GM18519 (cell line): ENCODE measurements around the gene NAA30.

Experiments
- ATAC-seq: cut with Tn5 transposase; IDR thresholded peaks from one replicate; pipeline ENCODE4 v1.9.1; 2021; ENCODE audit warnings: mild to moderate bottlenecking, moderate library complexity; ENCODE audit not compliant: unreplicated experiment, low FRiP score

NAA30 gene

DNA sequence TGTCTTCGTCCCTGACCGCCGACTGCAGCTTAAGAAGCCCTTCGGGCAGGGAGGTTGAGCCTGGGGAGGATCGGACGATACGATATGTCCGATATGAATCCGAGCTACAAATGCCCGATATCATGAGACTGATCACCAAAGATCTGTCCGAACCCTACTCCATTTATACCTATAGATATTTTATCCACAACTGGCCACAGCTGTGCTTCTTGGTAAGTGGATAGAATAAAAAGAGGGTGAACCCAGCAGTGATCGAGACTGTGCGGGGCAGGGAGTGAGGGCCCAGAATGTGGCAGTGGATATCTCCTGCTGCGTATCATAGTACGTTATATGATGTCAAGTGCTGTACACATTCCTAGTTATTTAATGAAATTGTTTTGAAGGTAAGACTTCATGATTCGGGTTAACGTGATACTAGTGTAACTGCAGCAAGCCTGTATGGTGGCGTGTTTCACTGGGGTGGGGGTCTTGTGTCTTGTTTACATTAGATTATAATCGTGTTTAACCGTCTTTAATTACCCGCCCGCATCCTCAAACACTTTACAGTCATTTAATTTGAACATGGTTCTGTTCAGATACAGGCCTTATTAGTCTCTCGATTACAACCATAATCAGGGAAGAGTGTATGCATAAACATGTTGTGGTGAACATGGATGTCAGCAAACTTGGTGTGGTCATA lies 1.3 kb downstream of the NAA30 start:
- no peak for ATAC-seq

DNA sequence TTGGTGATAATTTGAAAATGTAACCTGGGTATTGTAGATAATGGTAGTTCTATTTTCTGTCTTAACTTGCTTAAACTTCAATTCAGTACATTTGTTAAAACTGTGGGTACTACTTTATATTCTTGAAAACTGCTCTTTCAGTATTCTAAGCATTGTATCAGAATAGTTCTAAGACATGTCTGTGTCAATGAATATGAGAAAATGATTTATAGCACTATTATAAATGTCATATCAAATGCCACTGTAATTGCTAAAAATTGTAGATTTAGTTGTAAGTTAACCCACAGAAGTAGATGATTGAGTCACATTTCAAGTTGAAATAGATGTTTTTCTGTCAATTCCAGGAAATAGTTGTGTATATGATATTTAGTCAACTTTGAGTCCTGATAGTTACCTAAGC lies 2.4 kb downstream of the NAA30 start:
- no peak for ATAC-seq

DNA sequence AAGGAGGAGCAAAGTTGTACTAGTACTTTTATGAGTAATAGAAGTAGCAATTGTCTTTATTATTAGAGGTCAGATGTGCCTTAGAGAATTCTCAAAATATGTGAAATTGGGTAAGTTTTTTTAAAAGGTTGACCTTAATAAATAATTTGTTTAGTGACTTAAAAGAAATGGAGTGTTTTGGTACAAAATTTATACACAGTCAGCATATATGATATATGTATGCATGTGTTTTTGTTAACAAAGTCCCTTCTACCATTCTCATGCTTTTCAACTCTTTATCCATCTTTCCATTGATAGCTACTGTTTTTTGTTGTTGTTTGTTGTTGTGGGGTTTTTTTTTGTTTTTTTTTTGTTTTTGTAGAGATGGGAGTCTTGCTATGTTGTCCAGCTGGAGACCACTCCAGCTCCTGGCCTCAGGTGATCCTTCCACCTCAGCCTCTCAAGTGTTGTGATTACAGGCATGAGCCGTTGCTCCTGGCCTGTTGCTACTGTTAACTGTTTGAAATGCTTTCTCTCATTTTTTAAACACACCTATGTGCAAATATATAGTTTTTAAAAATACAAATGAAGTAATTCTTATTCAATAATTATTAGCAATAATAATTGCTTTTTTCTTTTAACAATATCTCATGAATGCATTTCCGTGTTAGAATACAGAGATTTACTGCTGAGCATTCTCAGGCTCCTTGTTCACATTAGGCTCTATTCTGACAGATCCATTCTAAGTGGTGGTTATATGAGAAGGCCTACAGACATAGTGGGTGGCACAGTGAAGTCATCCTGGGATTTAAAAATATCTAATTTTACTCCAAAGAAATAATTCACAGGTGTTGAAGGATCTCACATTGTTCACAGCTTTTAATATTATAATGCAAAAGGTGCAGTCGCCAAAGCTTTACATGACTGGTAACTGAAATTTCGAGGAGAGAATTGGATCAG lies 10.4 kb downstream of the NAA30 start:
- ATAC-seq: no peak

DNA sequence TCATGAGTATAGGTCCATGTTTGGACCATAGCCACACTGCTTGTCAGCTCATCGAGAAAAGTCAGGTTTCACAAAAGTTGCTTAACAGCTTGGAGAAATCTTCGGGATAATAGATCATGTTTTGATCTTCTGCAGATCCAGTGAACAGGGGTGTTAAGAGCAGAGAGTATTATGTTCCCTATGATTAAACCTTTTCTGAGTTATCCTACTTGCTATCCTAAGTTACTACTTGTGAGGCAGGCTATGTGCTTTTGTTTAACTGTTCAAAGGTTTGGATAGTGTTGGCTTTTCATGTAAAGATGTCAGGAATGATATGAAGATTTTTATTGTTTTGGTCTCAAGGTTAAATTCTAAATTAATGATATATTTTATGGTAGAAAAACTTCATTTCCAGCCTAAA lies 11.1 kb downstream of the NAA30 start:
- ATAC-seq: no peak

DNA sequence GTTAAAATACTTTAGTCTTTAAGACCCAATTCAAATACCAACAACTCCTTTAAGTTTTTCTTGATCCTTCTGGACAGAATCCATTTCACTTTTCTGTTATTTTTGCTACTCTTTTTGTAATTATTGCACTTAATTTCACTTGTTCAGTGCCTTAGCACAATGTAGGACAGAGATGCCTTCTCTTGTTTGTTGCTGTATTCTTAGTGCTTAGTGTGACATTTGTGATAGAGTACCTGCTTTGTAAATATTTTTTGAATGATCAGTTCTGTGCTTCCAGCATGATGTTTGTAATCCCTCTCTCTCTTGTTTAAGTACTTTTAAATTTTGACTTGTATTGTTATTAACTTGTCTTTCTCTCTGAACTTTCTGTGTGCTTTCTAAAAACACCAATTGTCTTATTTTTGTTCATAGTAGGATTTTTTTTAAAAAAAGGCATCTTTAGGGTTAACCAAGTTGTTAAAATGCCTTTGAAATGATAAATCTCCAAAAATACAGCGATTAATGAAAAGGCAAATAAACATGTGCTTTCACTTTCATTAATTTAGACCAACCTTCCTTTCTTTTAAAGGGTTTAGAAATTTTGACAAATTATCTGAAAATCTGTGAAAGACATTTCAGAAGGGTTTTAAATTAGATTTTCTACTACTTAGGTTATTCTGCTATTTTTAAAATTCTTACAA lies 11.9 kb downstream of the NAA30 start:
- ATAC-seq: no peak

DNA sequence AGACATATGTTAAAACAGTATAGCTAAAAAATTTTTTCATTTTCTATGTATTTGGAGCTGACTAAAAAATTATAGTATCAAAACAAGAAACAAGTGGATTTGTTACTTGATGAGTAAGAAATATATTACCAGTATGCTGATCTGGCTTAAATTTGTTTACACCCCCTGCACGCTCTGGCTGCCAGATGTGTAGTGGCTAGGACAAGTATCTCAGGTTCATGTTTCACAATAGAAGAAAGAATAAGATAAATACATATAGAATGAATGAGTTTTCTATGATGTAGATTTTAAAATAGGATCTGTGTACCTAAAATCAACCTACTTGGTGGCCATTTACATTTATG lies 13.1 kb downstream of the NAA30 start:
- ATAC-seq: no peak

DNA sequence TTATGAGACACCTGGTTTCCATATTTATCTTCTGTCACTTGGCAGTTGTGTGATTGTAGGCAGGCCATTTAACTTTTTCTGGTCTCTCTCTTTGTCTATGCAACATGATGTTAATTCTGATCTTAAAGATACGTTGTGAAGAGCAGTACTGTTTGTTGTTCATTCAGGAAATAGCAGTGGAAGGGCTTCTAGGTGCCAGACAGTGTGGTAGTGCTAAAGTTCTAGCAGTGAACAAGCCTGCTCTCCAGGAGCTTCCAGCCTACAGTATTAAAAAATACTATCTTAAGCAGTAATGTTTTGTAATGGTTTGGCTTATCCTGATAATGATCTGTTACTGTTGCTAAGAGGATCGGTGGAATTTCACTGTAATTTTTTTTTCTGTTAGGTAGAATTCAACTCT lies 15.2 kb downstream of the NAA30 start:
- ATAC-seq: no peak

DNA sequence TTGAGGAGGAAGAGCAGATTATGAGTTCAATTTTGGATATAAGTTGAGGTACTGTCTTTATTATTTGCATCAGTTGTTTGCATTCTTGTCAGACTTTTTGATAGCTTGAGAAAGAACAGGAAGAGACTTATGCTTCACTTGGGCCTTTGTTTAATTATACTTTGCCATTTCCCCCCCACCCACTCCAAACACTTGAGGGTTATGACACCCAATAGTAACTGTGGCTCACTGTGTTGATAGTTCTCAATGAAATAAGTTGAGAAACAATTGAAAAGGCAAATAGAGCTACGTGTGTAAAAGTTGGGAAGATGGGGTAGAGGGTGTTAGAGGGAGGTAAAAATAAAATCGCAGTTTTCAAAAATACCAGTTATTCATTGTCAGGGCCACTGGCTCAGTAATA lies 17.7 kb downstream of the NAA30 start:
- no peak for ATAC-seq

DNA sequence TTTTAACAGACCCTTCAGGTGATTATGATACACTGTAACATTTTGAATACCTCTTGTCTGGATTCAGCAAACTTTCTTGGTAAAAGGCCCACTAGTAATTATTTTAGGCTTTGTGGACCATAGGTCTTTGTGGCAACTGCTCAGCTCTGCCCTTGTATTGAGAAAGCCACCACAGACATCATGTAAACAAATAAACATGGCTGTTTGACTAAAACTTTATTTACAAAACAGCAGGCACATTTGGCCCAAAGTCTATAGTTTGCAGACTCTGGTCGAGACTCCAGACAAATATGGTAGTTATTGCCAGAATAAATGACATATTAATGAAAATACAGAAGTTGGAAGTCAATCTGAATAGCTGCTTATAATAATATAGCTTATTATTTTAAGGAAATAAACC lies 18.2 kb downstream of the NAA30 start:
- ATAC-seq: no peak

DNA sequence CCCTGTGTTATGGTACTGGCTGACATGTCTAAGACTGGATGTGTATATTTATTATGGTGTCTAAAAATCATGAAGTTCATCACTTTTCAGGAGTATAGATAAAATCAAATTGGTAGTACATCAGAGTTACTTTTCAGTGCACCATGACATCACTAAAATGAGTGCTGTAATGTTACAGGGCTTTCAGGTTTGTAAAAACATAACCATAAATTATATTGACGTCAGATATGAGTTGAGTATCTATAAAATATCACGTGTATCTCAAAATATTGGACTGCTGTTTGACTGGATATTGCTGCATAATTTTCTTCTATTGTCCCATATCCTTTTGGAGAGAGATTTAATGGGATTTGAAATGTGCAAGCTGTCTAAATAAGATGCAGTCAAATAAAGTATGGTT lies 22.0 kb downstream of the NAA30 start:
- no peak for ATAC-seq

DNA sequence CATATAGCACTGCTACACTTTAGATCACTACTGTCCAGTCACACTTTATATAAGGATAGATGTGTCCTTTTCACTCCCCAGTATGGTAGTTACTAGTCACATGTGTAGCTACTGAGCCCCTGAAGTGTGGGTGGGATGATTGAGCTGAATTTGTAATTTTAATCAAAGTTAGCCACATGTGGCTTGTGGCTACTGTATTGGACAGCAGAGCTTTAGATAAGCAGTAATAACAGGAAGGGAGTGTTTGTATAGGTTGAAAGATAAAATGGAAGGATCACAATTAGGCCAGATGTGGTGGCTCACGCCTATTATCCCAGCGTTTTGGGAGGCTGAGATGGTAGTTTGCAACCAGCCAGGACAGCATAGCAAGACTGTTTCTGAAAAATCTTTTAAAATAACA lies 23.5 kb downstream of the NAA30 start:
- ATAC-seq: no peak

DNA sequence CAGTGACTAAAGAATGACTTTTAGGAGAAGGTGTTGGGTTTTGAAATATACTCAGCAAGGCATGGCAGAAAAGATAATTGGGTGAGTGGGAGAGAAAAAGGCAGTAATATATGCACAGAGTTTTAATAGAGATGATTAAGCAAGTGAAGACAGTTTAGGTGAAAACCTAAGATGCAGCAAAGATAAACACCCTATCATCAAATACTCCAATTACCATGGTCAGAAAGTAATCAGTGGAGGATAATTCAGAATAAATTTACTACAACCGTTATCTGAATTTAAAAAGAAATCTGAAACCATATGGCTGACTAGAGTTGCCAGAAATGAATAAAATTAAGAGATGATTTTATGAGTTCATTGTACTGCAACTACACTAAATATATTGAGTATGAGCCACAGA lies 26.8 kb downstream of the NAA30 start:
- ATAC-seq: no peak

DNA sequence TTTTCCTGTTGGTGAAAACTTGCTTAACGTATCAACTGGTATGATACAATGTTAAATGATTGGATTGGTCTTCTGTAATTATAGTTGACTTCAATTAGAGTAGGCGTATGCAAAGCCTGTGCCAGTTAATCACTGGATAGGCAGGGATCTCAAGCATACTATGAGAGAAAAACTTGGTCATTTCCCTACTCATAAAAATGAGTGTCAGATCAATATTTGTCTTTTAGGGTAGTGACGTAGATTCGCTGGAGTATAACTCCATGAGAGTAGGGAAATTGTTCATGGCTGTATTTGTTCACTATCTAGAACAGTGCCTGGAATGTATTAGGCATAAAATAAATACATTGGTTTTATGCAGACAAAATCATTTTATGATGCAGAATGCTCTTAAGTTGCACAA lies 28.6 kb downstream of the NAA30 start:
- ATAC-seq: no peak

DNA sequence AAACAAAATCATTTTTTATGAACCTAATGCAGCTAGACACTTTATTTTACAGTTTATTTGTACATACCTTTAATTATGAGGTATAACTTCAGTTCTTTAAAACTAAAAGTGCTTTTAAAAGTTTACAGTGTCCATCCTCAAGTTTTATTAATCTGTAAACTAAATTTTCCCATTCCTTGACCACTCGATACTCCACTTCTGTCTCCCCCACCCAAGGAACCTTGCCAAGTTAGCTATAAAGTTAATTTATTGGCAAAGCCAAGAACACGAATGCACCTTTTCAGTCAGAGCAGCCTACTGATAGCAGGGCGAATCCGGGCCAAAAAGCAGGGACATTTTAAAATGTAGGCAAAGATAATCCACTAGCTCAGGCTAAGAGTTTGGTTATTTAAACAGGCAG lies 29.6 kb downstream of the NAA30 start:
- no peak for ATAC-seq

DNA sequence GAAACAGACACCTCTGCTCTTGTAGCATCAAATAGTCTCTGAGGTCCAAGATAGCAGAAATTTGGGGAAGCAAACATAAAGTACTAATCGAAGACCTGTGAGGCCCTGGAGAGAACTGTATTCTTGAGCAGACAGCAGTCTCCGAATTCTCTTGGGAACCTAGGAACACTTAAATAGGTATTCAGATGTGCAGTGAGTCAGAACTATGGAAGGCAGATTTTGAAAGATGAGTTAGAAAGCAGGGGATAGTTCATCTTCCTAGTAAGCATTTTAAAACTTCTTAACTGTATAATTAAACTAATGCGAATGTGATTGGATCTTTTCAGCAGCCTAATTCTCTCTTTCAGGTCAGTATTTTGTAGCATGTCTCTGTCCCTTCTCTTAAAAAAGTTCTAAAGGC lies 30.6 kb downstream of the NAA30 start:
- ATAC-seq: no peak

DNA sequence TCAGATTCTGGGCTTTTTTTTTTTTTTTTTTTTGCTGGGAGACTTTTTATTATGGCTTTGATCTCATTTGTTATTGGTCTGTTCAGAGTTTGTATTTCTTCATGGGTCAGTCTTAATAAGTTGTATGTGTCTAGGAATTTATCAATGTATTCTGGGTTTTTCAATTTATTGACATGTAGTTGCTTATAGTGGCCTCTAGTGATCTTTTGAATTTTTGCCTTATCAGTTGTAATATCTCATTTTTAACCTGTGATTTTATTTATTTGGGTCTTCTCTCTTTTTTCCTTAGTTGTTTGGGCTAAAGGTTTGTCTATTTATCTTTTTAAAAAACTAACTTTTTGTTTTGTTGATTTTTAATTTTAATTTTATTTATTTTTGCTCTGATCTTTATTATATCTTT lies 45.5 kb downstream of the NAA30 start:
- no peak for ATAC-seq

DNA sequence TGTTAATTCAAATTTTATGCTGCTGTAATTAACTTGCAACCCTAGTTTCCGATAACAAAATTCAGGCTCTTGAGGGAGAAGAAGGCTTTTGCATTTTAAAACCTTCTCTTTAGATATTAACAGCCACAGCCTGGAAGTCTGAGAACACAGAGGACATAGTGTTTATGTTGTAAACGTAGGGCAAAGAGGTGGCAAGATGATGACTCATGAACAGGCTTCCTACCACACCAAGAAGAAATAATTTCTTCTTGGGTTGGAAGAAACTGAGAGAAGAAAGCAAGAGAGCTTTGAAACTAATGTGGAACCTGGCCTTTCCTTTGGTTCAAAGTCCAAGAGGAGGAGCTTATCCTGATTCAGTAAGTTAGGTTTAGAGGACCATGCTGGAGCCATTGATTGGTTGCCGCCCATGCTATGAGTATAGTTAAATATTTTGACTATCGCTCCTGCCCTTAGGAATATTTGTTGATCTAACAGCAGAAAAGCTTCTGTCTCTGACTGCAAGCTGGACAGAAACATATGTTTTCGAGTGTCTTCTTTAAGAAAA lies 71.5 kb downstream of the NAA30 start:
- no peak for ATAC-seq

DNA sequence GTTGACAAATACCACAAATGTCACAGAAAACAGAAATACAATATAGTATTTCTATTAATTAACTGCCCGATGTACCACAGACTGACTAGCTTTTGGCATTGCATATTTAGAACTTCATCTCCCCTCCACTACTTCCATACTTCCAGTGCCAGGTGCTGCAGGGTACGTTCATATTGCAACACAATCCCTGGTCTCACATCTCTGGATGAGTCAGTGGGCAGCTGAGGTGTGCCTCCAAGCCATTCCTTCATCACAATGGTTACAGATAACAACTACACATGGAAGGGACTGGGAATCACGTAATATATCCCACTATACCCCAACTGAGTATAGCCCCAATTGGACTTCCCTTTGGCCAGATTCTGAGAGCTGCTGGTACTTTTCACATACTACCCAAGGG lies 72.2 kb downstream of the NAA30 start:
- ATAC-seq: no peak

DNA sequence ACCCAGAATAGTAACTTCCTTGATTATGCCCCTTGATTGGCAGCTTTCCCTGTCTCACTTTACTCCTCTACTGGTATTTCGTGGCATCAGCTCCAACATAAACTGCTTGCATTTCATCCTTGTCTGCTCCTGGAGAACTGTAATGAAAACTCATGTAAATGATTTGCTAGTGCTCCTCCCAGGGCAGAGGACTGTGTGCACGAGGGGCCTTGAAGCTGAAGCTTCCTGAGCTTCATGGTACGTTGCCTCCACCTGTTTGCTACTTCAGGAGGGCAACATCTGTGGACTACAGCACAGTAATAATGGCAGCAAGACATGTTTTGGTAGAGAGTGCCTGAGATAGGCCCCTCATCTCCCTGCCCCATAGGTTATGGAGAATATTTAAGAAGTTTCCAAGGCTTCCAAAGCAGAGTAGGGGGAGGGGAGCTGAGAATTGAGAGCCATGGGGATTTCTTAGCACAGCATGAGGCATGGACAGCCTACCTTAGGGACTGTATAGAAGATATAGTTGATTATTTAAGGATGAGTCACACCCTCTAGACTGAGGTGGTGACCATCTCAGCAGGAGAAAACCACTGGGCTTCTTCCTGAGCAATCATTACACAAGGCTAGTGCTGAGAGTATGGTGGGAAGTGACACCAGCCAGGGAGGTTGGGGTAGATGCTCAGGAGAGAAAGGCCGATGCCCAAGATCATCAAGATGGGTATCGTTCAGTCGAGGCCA lies 73.8 kb downstream of the NAA30 start:
- no peak for ATAC-seq
